Bronchial epithelial cell (primary cell): ENCODE results near the gene RNF213. TPM values are rescaled to one million over a fixed set of nuclear protein-coding genes. Genes with fewer than 3 reads are reported as not detected.

Experiments
- DNase-seq: peaks from one replicate; pipeline ENCODE4 v3.0.0-alpha.2; 2010; ENCODE audit warnings: low read depth
- FAIRE-seq: peaks from 2 replicates; lab custom pipeline; 2011; peaks lifted over from hg19 to GRCh38; lab: Jason Lieb, UNC
- H3K27me3 ChIP-seq: 2 replicates; pipeline ENCODE4 v1.5.1; 2011; ENCODE audit warnings: low read length; ENCODE audit not compliant: control insufficient read depth, insufficient read depth
- H3K36me3 ChIP-seq: 2 replicates; pipeline ENCODE4 v1.5.1; 2011; ENCODE audit warnings: low read length; ENCODE audit not compliant: control insufficient read depth, insufficient read depth
- H3K4me3 ChIP-seq: 2 replicates; pipeline ENCODE4 v1.5.1; 2011; ENCODE audit warnings: mild to moderate bottlenecking, low read depth, low read length, control low read depth
- total RNA-seq: library from RNA; depleted of rRNA; stranded (reverse); fragments of >200 nt; gene quantifications from 2 replicates; pipeline ENCODE4 v1.2.1, GENCODE V29; 2014
- TF ChIP-seq, protein P1 (sequence below): IDR thresholded peaks from 2 replicates; pipeline ENCODE4 v1.5.1; 2011; ENCODE audit warnings: mild to moderate bottlenecking, moderate library complexity, low read length, control low read depth, inconsistent platforms; ENCODE audit not compliant: insufficient read depth, severe bottlenecking

The RNF213 gene
- total RNA-seq, 1 donor from 2014 or later = 41.3 TPM

DNA sequence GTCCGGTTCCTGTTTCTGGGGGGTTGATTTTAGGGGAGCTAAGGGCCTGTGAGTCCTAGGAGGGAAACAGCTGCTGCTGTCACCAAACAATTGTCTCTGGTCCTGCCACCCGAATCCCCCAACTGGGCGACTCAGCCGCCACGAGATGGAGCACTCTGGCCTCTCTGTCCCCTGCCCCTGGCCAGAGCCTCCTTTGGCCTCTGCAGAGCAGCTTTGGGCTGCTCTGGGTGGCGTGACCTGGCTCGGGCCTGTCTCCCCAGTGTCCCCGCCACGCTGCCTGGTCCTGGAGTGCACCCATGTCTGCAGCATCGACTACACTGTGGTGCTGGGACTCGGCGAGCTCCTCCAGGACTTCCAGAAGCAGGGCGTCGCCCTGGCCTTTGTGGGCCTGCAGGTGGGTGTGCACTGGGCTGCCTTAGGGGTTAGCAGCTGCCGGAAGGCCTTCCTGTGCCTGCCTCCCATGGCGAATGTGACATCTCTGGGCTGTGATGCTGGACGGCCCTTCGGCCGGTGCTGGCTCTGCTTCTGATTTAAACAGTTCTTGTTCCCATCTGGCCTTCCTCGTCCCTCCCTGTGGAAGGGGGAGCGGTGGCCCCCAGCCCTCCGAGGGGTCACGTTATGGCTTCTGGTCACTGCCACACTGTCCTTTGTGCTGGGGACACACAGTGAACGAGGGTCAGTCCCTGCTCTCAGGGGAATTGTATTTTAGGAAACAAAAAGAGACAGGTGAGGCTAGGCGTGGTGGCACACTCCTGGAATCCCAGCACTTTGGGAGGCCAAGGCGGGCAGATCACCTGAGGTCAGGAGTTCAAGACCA is 11.6 kb upstream of the RNF213 start:
- TF ChIP-seq, protein P1, sequence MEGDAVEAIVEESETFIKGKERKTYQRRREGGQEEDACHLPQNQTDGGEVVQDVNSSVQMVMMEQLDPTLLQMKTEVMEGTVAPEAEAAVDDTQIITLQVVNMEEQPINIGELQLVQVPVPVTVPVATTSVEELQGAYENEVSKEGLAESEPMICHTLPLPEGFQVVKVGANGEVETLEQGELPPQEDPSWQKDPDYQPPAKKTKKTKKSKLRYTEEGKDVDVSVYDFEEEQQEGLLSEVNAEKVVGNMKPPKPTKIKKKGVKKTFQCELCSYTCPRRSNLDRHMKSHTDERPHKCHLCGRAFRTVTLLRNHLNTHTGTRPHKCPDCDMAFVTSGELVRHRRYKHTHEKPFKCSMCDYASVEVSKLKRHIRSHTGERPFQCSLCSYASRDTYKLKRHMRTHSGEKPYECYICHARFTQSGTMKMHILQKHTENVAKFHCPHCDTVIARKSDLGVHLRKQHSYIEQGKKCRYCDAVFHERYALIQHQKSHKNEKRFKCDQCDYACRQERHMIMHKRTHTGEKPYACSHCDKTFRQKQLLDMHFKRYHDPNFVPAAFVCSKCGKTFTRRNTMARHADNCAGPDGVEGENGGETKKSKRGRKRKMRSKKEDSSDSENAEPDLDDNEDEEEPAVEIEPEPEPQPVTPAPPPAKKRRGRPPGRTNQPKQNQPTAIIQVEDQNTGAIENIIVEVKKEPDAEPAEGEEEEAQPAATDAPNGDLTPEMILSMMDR = no peak
- FAIRE-seq (no peak), DNase-seq (no peak)
- no peaks in the 10 kb centered on the region for H3K27me3 ChIP-seq
- no peak overlapping the region for H3K4me3 ChIP-seq
- H3K36me3 ChIP-seq = no peaks in the 10 kb centered on the region

DNA sequence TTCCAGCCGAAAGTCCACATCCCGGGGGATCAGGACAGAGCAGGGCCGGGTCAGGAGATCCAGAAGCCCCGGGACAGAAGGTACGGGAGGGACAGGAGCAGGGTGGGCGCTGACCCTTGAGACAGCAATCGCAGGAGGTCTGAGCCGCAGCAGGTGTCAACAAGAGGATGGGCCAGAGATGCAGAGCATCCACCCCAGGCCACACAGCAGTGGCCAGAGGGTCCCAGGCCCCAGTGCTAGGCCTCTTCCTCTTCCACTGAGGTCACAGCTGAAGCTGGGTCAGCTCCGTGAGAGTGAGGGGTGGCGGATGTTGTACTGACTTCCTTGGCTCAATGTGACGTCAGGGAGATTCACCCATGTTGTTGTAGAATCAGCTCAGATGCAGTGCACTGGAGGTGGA is 8.7 kb upstream of the RNF213 start:
- Histone ChIP-seq H3K36me3 (no peaks in the 10 kb centered on the region), H3K4me3 (no peak overlapping the region), H3K27me3 (no peaks in the 10 kb centered on the region)
- DNase-seq = no peak
- TF ChIP-seq, protein P1 = no peak
- FAIRE-seq = peak; percentile 18

DNA sequence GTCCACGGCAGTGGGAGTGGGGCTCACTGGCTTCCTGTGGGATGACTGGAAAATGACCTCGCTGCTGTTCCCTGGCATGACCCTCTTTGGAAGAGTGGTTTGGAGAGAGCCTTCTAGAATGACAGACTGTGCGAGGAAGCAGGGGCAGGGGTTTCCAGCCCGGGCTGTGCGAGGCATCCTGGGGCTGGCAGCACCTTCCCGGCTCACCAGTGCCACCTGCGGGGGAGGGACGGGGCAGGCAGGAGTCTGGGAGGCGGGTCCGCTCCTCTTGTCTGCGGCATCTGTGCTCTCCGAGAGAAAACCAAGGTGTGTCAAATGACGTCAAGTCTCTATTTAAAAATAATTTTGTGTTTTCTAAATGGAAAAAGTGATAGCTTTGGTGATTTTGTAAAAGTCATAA is 7.8 kb upstream of the RNF213 start:
- no peak for FAIRE-seq
- peak; percentile 48 for DNase-seq

DNA sequence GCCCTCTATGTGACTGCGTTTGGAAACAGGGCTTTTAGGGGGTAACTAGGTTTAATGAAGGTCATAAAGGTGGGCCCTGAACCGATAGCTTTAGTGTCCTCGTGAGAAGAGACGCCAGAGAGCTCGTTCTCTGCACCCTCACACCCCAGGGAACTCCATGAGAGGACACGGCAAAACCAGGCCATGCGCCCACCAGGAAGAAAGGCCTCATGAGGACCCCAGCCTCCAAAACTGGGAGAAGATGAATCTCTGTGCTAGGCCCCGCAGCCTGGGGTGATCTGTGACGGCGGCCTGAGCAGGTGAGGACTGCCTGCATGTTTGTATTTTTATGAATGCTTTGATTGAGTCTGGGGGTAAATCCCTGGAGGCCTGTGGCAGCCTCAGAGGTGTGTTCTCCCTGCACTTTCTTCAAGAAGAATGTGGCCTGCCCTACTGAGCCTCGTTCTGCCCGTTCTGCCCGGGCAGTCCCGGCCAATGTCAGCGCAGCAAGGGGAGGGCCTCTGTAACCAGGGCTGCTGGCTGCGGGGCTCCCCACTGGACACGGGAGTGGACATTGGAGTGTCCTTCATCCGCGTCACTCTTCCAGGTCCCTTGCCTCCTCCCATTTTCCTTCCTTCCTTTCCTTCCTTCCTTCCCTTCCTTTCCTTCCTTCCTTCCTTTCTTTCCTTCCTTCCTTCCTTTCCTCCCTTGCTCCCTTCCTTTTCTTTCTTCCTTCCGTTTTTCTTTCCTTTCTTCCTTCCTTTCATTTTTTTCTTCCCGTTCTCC is 6.8 kb upstream of the RNF213 start:
- TF ChIP-seq, protein P1 = no peak
- Histone ChIP-seq H3K4me3 (no peak overlapping the region), H3K27me3 (no peaks in the 10 kb centered on the region), H3K36me3 (no peaks in the 10 kb centered on the region)
- DNase-seq = no peak
- no peak for FAIRE-seq

More for the DNA sequence above, 7.8 kb upstream of the RNF213 start:
- Histone ChIP-seq H3K27me3 (no peaks in the 10 kb centered on the region), H3K36me3 (no peaks in the 10 kb centered on the region), H3K4me3 (no peak overlapping the region)
- TF ChIP-seq, protein P1 = peak; percentile 91

DNA sequence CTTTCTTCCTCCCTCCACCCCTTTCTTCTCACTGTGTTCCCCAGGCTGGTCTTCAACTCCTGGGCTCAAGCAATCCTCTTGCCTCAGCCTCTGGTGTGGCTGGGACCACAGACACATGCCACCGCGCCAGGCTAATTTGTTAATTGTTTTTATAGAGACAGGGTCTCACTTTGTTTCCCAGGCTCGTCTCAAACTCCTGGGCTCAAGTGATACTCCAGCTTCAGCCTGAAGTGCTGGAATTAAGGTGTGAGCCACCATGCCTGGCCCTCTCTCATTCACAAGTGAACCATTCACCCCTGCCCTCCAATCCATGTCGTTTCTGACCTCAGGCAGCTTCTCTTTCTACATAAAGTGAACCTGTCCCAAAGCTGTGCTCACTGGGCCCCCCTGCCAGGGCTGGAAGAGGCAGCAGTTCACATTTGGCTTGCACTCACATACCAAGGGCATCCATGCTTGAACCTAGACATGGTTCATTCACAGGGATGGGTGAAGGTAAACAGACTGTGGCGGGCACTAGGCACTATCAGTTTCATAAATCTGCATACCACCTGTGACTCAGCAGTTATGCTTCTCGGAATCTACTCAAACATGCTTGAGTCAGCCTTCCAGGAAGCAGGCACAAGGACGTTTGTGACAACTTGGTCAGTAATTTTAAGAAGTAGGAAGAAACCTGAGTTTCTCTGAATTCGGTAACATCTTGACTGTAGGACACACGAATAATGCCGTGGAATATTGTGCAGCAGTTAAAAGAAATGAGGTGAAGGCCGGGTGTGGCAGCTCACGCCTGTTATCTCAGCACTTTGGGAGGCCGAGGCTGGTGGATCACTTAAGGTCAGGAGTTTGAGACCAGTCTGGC is 6.0 kb upstream of the RNF213 start:
- Histone ChIP-seq H3K36me3 (no peaks in the 10 kb centered on the region), H3K4me3 (no peak overlapping the region), H3K27me3 (no peaks in the 10 kb centered on the region)
- peak; percentile 58 for FAIRE-seq
- TF ChIP-seq, protein P1 = no peak
- peak; percentile 93 for DNase-seq
